Colonic mucosa (tissue), 4 donors: ENCODE results near the gene CES2. TPM values are rescaled to one million over a fixed set of nuclear protein-coding genes. Genes with fewer than 3 reads are reported as not detected.

Experiments
- DNase-seq: peaks from one replicate; pipeline ENCODE4 v3.0.0-alpha.2; 2020
- H3K27ac ChIP-seq: fragments of 200-600 bp; one replicate; pipeline ENCODE4 v1.8.0; 2021
- H3K27me3 ChIP-seq: fragments of 200-600 bp; one replicate; pipeline ENCODE4 v1.8.0; 2021
- H3K36me3 ChIP-seq: fragments of 200-600 bp; one replicate; pipeline ENCODE4 v1.8.0; 2021
- H3K4me1 ChIP-seq: fragments of 200-600 bp; one replicate; pipeline ENCODE4 v1.8.0; 2021; ENCODE audit warnings: mild to moderate bottlenecking
- H3K4me3 ChIP-seq: fragments of 200-600 bp; one replicate; pipeline ENCODE4 v1.8.0; 2021
- H3K9ac ChIP-seq, 2 donors: one replicate each; pipeline ENCODE4 v1.7.0; 2013; ENCODE audit warnings: control low read depth in 2 of 2, low read depth in 2 of 2, low read length in 2 of 2
- H3K9me3 ChIP-seq: fragments of 200-600 bp; one replicate; pipeline ENCODE4 v1.8.0; 2021
- CTCF ChIP-seq: fragments of 200-600 bp; IDR thresholded peaks from one replicate; pipeline ENCODE4 v1.8.0; 2022; ENCODE audit warnings: antibody characterized with exemption, mild to moderate bottlenecking
- intact Hi-C: fragments of 100-400 bp; cut with DNase I; formaldehyde crosslinking; loops from one replicate; pipeline ENCODE4 v1.14.1; 2022
- total RNA-seq, 2 donors: library from RNA; stranded (reverse); fragmentation: NEBNext Ultra II Directional in 1 of 2; extraction: Animal tissue kit (Norgen Biotek cat#: 25700) in 1 of 2; gene quantifications; one replicate each; pipeline ENCODE4 v1.2.1, GENCODE V29; 2021
- donor health status: healthy.
- donor health status: DM: no; HTN: no; CAD: no.
- donor health status: DM: no; HTN: no; CAD: no.

The CES2 gene
- total RNA-seq, 2 donors from 2014 or later, result 407 to 525 TPM

GRCh38 chr16:66920924-66921680 is 14.2 kb upstream of the CES2 start:
- TF ChIP-seq CTCF, result no peak
- Histone ChIP-seq H3K27me3 (peaks cover 15% of the 10 kb centered on the region), H3K9me3 (no peaks in the 10 kb centered on the region), H3K9ac (no peak overlapping the region), H3K27ac (no peak overlapping the region), H3K4me3 (no peak overlapping the region), H3K4me1 (no peaks in the 10 kb centered on the region), H3K36me3 (no peaks in the 10 kb centered on the region)
- intact Hi-C loops, result no loop called here
- DNase-seq, result no peak

- no peaks in the 10 kb centered on the region for H3K36me3 ChIP-seq
- intact Hi-C loops, result no loop called here
- peaks cover 15% of the 10 kb centered on the region for H3K27me3 ChIP-seq
- no peak overlapping the region for H3K9ac ChIP-seq
- H3K4me1 ChIP-seq, result no peaks in the 10 kb centered on the region
- no peak overlapping the region for H3K4me3 ChIP-seq
- DNase-seq, result no peak
- H3K27ac ChIP-seq, result no peak overlapping the region
- no peaks in the 10 kb centered on the region for H3K9me3 ChIP-seq
- no peak for TF ChIP-seq CTCF
Observed at GRCh38 chr16:66921729-66922450, 13.4 kb upstream of the CES2 start.

GRCh38 chr16:66923247-66923731 is 12.0 kb upstream of the CES2 start:
- H3K27me3 ChIP-seq, result peaks cover 15% of the 10 kb centered on the region
- no peaks in the 10 kb centered on the region for H3K4me1 ChIP-seq
- H3K4me3 ChIP-seq, result no peak overlapping the region
- DNase-seq, result no peak
- H3K9me3 ChIP-seq, result no peaks in the 10 kb centered on the region
- intact Hi-C loops, result no loop called here
- H3K36me3 ChIP-seq, result no peaks in the 10 kb centered on the region
- H3K27ac ChIP-seq, result no peak overlapping the region
- H3K9ac ChIP-seq, result peak overlapping the region; percentile 12 to 31
- no peak for TF ChIP-seq CTCF

GRCh38 chr16:66923866-66924265 is 11.4 kb upstream of the CES2 start:
- no peaks in the 10 kb centered on the region for H3K9me3 ChIP-seq
- no peaks in the 10 kb centered on the region for H3K4me1 ChIP-seq
- DNase-seq, result no peak
- intact Hi-C loops, result no loop called here
- H3K9ac ChIP-seq, result peak overlapping the region; percentile 30 to 31
- peaks cover 15% of the 10 kb centered on the region for H3K27me3 ChIP-seq
- TF ChIP-seq CTCF, result no peak
- no peak overlapping the region for H3K27ac ChIP-seq
- no peaks in the 10 kb centered on the region for H3K36me3 ChIP-seq
- no peak overlapping the region for H3K4me3 ChIP-seq

GRCh38 chr16:66924527-66925321 is 10.6 kb upstream of the CES2 start:
- Histone ChIP-seq H3K9ac (peak overlapping the region in 1 of 2 donors; percentile 16), H3K9me3 (no peaks in the 10 kb centered on the region), H3K27me3 (peaks cover 15% of the 10 kb centered on the region), H3K36me3 (no peaks in the 10 kb centered on the region), H3K27ac (no peak overlapping the region), H3K4me1 (no peaks in the 10 kb centered on the region), H3K4me3 (peak overlapping the region; percentile 51)
- intact Hi-C loops, result no loop called here
- TF ChIP-seq CTCF, result peak; percentile 15
- peak; percentile 55 for DNase-seq
